NOMO-1 treated with dmso at 0.1 percent for 144 hours (cell line): ENCODE data around the gene PAMR1.
"Not testable (repeated sequence)": the region's sequence is repeated elsewhere in the genome, so short reads cannot be mapped to it uniquely, and the experiment has no call there.

Experiments
- DNase-seq: peaks from one replicate; lab custom pipeline; 2025; ENCODE audit not compliant: unreplicated experiment; lab: John Stamatoyannopoulos, UW

The PAMR1 gene

GRCh38 chr11:35546317-35546716 is 20.9 kb upstream of the PAMR1 start:
- peak; percentile 13 for DNase-seq

- no peak for DNase-seq
Measured at GRCh38 chr11:35545391-35546003, 20.1 kb upstream of the PAMR1 start.

GRCh38 chr11:35543481-35543880 is 18.1 kb upstream of the PAMR1 start:
- no peak for DNase-seq

GRCh38 chr11:35541621-35542375 is 16.4 kb upstream of the PAMR1 start:
- no peak for DNase-seq

DNA sequence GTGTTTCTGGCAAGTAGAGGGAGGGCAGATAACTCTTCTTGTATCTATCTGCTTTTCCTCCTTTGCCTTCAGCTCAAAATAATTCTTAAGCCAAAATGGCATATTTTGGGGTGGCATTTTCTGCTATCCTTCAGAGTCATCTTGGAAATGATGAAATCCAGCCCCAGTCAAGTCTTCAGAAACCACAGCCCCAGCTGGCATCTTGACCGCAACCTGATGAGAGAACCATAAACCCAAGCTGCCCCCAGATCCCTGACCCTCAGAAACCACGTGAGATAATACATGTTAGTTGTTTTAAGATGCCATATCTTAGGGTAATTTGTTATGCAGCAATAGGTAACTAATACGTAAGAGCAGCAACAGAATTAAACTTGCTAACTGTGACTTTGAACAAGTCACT is 15.1 kb upstream of the PAMR1 start:
- DNase-seq, result no peak

DNA sequence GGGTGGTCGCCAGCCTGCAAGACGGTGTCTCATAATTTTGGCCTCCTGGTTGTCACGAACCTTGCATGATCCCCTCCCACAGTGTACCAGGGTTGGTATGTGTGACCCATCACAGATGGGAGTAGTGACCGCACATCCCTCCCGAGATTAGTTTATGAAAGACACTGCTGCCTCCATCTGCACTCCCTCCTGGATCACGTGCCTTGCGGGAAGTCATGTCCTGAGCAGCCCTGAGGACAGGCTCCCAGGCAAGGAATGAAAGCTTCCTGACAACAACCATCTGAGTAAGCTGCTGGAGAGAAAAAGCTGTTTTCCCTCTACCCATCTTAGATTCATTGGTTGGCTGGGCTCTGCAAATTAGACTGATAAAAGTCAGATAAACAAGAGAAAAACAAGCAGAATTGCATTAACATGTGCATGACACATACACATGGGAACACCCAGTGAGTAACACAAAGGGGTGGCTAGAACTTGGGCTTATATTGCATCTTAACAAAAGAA is 14.4 kb upstream of the PAMR1 start:
- no peak for DNase-seq

DNA sequence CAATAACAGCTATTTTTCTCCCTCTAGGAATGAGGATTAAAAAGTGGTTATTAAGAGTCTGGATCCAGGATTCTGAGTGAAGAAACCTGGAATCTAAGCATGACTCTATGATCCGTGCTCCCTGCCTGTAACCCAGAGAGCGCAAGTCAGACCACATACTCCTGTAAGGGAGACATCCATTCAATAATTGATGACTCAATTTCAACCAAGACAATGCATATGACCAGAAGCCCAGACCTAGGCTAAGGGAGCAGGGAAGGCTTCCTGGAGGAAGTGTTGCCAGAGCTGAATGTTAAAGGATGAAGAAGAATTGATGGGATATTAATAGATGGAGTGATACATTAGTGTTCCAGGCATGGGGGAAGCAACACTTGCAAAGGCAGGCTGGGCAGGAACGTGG is 13.8 kb upstream of the PAMR1 start:
- no peak for DNase-seq

DNA sequence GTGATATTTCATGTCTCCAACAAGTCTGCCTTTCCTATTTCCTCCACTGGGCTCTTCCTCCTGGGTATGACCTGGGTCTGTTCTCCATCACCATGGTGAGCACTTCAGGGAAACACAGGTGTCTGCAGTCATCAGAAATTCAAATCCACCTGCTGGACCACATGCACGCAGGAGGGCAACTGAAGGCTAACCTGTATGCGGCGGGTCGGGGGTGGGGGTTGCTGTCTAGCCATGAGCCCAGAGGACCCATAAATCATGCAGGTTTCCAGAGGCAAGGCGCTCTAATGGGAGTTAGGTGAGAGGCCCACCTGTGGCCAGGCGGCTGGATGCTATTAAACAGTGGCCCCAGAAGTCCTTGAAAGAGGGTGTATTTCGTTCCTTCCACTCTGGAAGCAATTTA is 11.1 kb upstream of the PAMR1 start:
- no peak for DNase-seq

- DNase-seq, result no peak
Measured at GRCh38 chr11:35531246-35531645, 5.8 kb upstream of the PAMR1 start.

- DNase-seq, result no peak
Measured at GRCh38 chr11:35529971-35530495, 4.6 kb upstream of the PAMR1 start.

DNA sequence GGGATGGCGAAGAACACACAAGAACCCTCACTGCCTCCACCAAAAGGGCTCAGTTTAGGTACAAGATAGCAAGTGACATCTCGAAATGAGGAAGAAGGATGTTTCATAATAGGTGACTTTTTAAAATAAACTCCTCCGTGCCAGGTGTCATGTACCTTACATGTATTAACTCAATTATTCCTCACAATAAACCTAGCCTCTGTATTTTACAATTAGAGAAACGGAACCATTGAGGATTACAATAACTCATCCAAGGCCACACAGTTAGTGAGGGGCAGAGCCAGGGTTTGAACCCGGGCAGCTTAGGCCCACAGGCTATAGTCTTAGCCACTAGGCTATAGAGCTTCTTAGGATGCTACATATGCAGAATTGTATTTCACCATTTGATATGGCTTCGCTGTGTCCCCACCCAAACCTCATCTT is 965 bp upstream of the PAMR1 start:
- DNase-seq, result no peak

GRCh38 chr11:35524780-35525179 is 636 bp downstream of the PAMR1 start:
- no peak for DNase-seq

DNA sequence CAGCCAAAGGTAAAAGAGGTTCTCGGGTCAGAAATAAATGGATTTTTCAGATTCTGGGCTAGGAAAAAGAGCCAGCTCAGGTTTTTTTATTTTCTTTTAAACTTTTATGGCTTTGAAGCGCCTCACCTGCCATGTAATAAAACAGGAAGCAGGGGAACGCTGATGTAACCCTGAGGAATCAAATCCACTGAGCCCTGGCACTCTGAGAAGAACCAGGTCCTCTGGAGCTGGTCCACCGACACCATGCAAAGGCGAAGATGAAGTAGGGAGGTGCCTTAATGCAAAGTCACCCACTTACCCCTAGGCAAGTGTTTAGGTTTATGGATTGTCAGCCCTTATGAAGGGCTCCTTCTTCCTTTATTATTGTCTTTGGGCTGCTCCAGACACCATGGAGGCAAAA is 1.6 kb downstream of the PAMR1 start:
- no peak for DNase-seq

DNA sequence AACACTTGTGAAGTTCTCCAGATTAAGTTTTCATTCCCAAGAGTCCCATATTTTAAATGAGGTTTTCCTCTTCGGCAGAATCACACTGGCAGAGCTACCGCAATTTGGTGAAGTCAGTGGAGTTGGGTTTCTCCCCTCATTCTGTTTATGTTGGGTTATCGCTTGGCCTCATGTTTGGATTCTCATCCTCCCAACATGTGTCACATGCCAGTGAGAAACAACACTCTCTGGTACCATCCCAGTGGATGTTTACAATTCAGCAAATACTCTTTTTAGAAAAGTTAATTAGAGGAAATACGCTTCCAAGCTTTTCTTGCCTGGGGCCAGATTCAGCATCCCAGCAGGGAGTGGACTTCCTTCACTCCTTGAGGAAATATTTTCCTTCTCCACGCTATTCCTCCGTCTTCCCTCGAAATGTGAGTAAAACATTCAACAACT is 2.1 kb downstream of the PAMR1 start:
- no peak for DNase-seq

- not testable (repeated sequence) for DNase-seq
Measured at GRCh38 chr11:35522091-35522490, 3.3 kb downstream of the PAMR1 start.

GRCh38 chr11:35520376-35520775 is 5.0 kb downstream of the PAMR1 start:
- DNase-seq, result no peak

DNA sequence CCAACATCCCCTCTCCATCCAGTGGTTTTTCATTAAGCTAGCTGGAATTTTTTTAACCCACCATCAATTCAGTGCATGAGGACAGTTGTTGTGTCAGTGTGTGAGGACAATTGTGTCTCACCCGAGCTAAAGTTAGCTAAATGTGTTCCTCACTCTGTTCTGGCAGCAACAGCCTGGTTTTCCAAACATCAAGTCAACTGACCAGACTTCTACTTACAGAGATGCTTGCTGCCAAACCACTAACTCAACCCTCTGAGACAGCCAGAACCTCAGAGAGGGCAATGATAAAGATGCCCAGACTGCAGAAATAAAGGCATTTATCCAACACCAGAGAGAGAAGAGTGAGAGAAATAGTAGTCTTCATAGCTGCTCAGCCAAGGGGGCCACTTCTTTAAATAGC is 6.7 kb downstream of the PAMR1 start:
- DNase-seq, result no peak

DNA sequence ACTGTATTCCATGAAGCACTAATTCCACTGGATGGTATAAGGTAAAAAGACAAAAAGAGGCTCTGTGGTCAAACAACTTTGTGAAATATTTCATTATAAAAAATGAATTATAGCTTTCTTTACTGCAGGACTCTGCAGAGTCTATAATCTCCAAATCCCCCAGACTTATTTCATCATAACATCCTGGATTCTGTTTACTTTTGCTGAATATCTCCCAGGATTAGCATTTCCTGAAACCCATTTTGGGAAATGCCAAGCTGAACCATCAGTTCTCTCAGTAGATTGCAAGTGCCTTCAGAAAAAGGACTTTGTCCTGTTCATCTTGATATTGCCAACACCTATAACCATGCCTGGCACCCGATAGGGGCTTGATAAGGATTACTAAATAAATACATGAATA is 7.9 kb downstream of the PAMR1 start:
- DNase-seq, result no peak

DNA sequence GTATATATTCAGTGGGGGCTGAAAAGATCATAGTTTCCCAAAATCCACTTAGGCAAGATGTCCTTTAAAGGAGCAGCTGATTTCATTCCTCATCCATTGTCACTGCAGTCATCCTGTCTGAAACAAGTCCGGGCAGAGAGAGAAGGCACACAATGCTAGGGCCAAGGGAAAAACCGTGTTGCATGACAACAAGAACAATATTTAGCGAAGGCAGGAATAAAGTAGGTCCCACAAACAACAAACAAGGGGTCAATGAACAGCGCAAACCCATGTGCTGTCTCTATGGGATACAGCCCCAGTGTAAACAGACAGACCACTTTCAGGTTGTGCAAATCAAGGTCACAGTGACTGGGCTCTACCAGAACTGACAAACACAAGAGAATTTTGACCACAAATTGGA is 9.0 kb downstream of the PAMR1 start:
- DNase-seq, result no peak

DNA sequence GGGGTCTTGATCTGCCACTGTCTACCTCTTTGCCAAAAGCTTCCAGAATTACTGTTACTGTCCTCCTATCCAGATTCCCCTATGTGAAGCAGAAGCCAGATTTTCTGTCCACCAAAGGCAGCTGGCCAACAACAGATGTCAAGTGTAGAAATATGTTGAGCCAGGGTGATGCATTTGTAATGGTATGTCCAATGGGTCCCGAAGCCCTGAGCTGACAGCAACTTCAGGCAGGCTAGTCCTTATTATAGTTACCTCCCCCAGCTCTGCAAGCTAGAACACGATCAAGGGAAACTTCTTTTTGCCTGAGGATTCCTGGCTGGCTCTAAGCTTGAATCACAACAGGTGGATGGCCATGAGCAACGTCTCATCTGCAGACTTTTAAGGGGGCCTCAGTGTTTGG is 10.2 kb downstream of the PAMR1 start:
- no peak for DNase-seq

- no peak for DNase-seq
Measured at GRCh38 chr11:35514481-35514880, 10.9 kb downstream of the PAMR1 start.

DNA sequence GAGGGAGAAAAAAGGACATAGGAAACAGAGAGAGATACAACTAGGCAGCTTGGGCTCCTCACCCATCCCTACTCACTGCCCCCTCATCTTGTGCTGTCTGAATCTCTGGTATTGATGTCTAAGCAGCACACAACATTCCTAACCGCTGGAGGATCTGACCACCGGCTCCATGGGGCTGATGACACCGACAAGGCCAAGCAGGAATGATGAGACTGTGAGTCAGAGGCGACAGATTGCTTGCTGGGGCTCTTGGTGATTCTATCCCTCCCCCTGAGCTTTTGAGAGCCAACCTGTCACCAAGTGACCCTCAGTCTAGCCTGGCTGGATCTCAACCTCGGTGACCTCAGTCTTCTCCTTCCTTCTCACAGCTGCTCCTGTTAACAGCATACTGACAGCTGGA is 13.8 kb downstream of the PAMR1 start:
- DNase-seq, result no peak
